Upper lobe of left lung (tissue), 6 donors: ENCODE measurements around the gene IGF2BP3. TPM values are rescaled to one million over a fixed set of nuclear protein-coding genes. Genes with fewer than 3 reads are reported as not detected.

Source experiments
- ATAC-seq, 2 donors: fragments of 200-7000 bp; cut with Tn5 transposase; one replicate each; pipeline ENCODE4 v1.9.1; 2022; ENCODE audit warnings: mild to moderate bottlenecking in 2 of 2, moderate library complexity in 2 of 2; ENCODE audit not compliant: low FRiP score in 2 of 2
- DNase-seq, 2 donors: peaks; one replicate each; pipeline ENCODE4 v3.0.0-alpha.2; 2019 to 2020
- H3K27ac ChIP-seq, 4 donors: fragments of 200-600 bp; sonication (generic); one replicate each; pipeline ENCODE4 v1.5.1; 2016 to 2019
- H3K27me3 ChIP-seq, 4 donors: fragments of 200-600 bp; sonication (generic); one replicate each; pipeline ENCODE4 v1.5.1; 2017 to 2019
- H3K36me3 ChIP-seq, 4 donors: fragments of 200-600 bp; sonication (generic); one replicate each; pipeline ENCODE4 v1.5.1; 2016 to 2019
- H3K4me1 ChIP-seq, 4 donors: fragments of 200-600 bp; sonication (generic); one replicate each; pipeline ENCODE4 v1.5.1; 2018 to 2019
- H3K4me3 ChIP-seq, 4 donors: fragments of 200-600 bp; sonication (generic); one replicate each; pipeline ENCODE4 v1.5.1; 2017 to 2019; ENCODE audit warnings: mild to moderate bottlenecking in 2 of 4, moderate library complexity in 1 of 4
- H3K9me3 ChIP-seq, 4 donors: fragments of 200-600 bp; sonication (generic); one replicate each; pipeline ENCODE4 v1.5.1; 2018 to 2019
- EP300 ChIP-seq, 4 donors: sonication (generic); formaldehyde crosslinking; IDR thresholded peaks; one replicate each; pipeline ENCODE4 v1.5.1; 2017; ENCODE audit warnings: antibody characterized with exemption in 4 of 4, control low read depth in 2 of 4
- POLR2A ChIP-seq, 4 donors: fragments of 450-650 bp; IDR thresholded peaks; one replicate each; pipeline ENCODE4 v1.5.1; 2016 to 2017; ENCODE audit warnings: antibody characterized with exemption in 4 of 4, mild to moderate bottlenecking in 2 of 4
- POLR2AphosphoS5 ChIP-seq, 2 donors: sonication (generic); formaldehyde crosslinking; IDR thresholded peaks; one replicate each; pipeline ENCODE4 v1.5.1; 2017; ENCODE audit warnings: antibody characterized with exemption in 2 of 2
- WGBS, 2 donors: methylation state at CpG; one replicate each; pipeline ENCODE4 v1.1.5; 2017 to 2018; 5-methylcytosine and 5-hydroxymethylcytosine counted together
- small RNA-seq, 4 donors: library from RNA; depleted of rRNA; stranded (forward); fragments of <200 nt; gene quantifications; one replicate each; pipeline ENCODE3, GENCODE V24; 2016
- total RNA-seq, 6 donors: library from RNA; depleted of rRNA in 4 of 6; stranded (reverse); fragments of >200 nt in 4 of 6; gene quantifications; one replicate each; pipeline versions ENCODE4 v1.1.0 to v1.2.1, GENCODE V29; 2016 to 2021
- TF ChIP-seq, protein P1 (sequence below), 6 experiments: fragments of 450-650 bp in 4 of 6; fragments of 200-600 bp in 2 of 6; sonication (generic) in 2 of 6; IDR thresholded peaks; one replicate each; pipeline ENCODE4 v1.5.1; 2016 to 2019; ENCODE audit warnings: antibody characterized with exemption in 6 of 6
- donor health status: DM: no; HTN: no; CAD: no; lungs with moderate emphysema.
- donor health status: DM: no; HTN: yes; CAD: no; lungs with severe emphysema.

Gene IGF2BP3
- total RNA-seq, 6 donors from 2014 or later, result 0.91 to 1.5 (median 1.1) TPM; not detected in 2

DNA sequence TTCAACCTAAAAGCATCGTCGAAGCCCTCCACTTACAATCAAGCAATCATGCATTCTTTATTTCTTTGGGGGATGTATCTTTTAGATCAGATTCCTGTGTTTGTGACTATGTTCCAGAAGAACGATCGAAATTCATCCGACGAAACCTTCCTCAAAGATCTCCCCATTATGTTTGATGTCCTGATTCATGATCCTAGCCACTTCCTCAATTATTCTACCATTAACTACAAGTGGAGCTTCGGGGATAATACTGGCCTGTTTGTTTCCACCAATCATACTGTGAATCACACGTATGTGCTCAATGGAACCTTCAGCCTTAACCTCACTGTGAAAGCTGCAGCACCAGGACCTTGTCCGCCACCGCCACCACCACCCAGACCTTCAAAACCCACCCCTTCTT lies 209.9 kb downstream of the IGF2BP3 start:
- ATAC-seq, result no peak
- DNase-seq, result no peak
- Histone ChIP-seq H3K4me1 (peaks cover 0 to 2% (median 0%) of the 10 kb centered on the region in 4 donors), H3K4me3 (no peak overlapping the region), H3K9me3 (no peaks in the 10 kb centered on the region), H3K36me3 (no peaks in the 10 kb centered on the region), H3K27ac (no peak overlapping the region), H3K27me3 (no peaks in the 10 kb centered on the region)
- 83 to 84% methylated on average over 10 of the region's 10 CpGs for WGBS, 2 donors
- TF ChIP-seq EP300 (IDR thresholded peaks at IDR 0.05) (no peak), POLR2AphosphoS5 (IDR thresholded peaks at IDR 0.05) (no peak), POLR2A (IDR thresholded peaks at IDR 0.05) (no peak)
- TF ChIP-seq, protein P1, sequence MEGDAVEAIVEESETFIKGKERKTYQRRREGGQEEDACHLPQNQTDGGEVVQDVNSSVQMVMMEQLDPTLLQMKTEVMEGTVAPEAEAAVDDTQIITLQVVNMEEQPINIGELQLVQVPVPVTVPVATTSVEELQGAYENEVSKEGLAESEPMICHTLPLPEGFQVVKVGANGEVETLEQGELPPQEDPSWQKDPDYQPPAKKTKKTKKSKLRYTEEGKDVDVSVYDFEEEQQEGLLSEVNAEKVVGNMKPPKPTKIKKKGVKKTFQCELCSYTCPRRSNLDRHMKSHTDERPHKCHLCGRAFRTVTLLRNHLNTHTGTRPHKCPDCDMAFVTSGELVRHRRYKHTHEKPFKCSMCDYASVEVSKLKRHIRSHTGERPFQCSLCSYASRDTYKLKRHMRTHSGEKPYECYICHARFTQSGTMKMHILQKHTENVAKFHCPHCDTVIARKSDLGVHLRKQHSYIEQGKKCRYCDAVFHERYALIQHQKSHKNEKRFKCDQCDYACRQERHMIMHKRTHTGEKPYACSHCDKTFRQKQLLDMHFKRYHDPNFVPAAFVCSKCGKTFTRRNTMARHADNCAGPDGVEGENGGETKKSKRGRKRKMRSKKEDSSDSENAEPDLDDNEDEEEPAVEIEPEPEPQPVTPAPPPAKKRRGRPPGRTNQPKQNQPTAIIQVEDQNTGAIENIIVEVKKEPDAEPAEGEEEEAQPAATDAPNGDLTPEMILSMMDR (IDR thresholded peaks at IDR 0.05), result no peak

Small RNA genes within 50 kb of the gene (small RNA-seq; reads per million reads assigned to genes)
- 0 reads per million in 4 donors for gene AC079780.1
- 0 reads per million in 4 donors for gene RF00019
- gene RNU7-143P, result 0 reads per million in 4 donors
- gene SNORD65C, result 0 to 0.12 (median 0) reads per million in 4 donors

Other genes starting within 250 kb of the IGF2BP3 start
- 100 to 1,000 TPM in 5 of 6 donors, 10 to 100 TPM in 1; 68.5 to 309 (median 159) TPM for gene GPNMB, start 223.7 kb downstream of the IGF2BP3 start, total RNA-seq
- 10 to 100 TPM; 30.5 to 63.2 (median 44.6) TPM for gene MALSU1, start 171.2 kb downstream of the IGF2BP3 start, total RNA-seq
- 100 to 1,000 TPM in 1 of 6 donors, 10 to 100 TPM in 5; 35.1 to 192 (median 61.0) TPM for gene TRA2A, start 61.5 kb upstream of the IGF2BP3 start, total RNA-seq
- 10 to 100 TPM; 11.5 to 48.2 (median 14.7) TPM for gene CCDC126, start 126.9 kb upstream of the IGF2BP3 start, total RNA-seq
- gene FAM221A, start 209.7 kb upstream of the IGF2BP3 start, total RNA-seq, result 10 to 100 TPM in 4 of 6 donors, 1 to 10 TPM in 2; 7.9 to 19.4 (median 11.2) TPM
- gene STK31, start 239.7 kb upstream of the IGF2BP3 start, total RNA-seq, result 1 to 10 TPM in 3 of 6 donors, under 1 TPM in 3; 0.44 to 4.2 (median 1.0) TPM